CD14-positive monocyte (primary cell): ENCODE measurements around the gene MRPL45. TPM values are rescaled to one million over a fixed set of nuclear protein-coding genes. Genes with fewer than 3 reads are reported as not detected.
"Not testable (repeated sequence)": the region's sequence is repeated elsewhere in the genome, so short reads cannot be mapped to it uniquely, and the experiment has no call there.

Experiments
- DNase-seq, 3 donors: peaks; one replicate each; pipeline ENCODE4 v3.0.0-alpha.2; 2011 to 2022
- H2AFZ ChIP-seq: 2 replicates; pipeline ENCODE4 v1.6.0; 2012; ENCODE audit warnings: mild to moderate bottlenecking, low read depth, low read length, inconsistent platforms; ENCODE audit not compliant: insufficient read depth, poor library complexity, severe bottlenecking
- H3K27ac ChIP-seq, 2 donors: 1 replicate in 1 of 2; 2 replicates in 1 of 2; pipeline ENCODE4 v1.5.1; 2012 to 2013; ENCODE audit warnings: low read length in 2 of 2, control low read depth in 1 of 2, inconsistent platforms in 1 of 2, low read depth in 1 of 2, mild to moderate bottlenecking in 1 of 2
- H3K27me3 ChIP-seq, 2 donors: one replicate each; pipeline versions ENCODE4 v1.6.0 to v1.6.1; 2011 to 2013; ENCODE audit warnings: low read length in 2 of 2; ENCODE audit not compliant: control insufficient read depth in 2 of 2, insufficient read depth in 2 of 2
- H3K36me3 ChIP-seq, 2 donors: replicated peaks in 1 of 2; 1 replicate in 1 of 2; 2 replicates in 1 of 2; pipeline versions ENCODE4 v1.5.1 to v1.6.1; 2012 to 2013; ENCODE audit warnings: low read length in 2 of 2, control low read depth in 1 of 2, inconsistent platforms in 1 of 2, mild to moderate bottlenecking in 1 of 2; ENCODE audit not compliant: insufficient read depth in 2 of 2, control insufficient read depth in 1 of 2
- H3K4me1 ChIP-seq, 2 donors: 1 replicate in 1 of 2; 2 replicates in 1 of 2; pipeline versions ENCODE4 v1.5.1 to v1.6.1; 2012 to 2013; ENCODE audit warnings: low read length in 2 of 2, control low read depth in 1 of 2, inconsistent platforms in 1 of 2, mild to moderate bottlenecking in 1 of 2, moderate library complexity in 1 of 2; ENCODE audit not compliant: insufficient read depth in 2 of 2, control insufficient read depth in 1 of 2
- H3K4me2 ChIP-seq: replicated peaks from 2 replicates; pipeline ENCODE3; 2012; ENCODE audit warnings: low read length, moderate library complexity, mild to moderate bottlenecking; ENCODE audit not compliant: poor library complexity, severe bottlenecking; ENCODE audit errors: extremely low read depth
- H3K4me3 ChIP-seq, 3 experiments: fragments of 200-600 bp in 1 of 3; sonication (generic) in 1 of 3; replicated peaks in 1 of 3; 1 replicate in 2 of 3; 2 replicates in 1 of 3; pipeline ENCODE4 v1.5.1; 2011 to 2013; ENCODE audit warnings: low read length in 3 of 3, mild to moderate bottlenecking in 3 of 3, control low read depth in 2 of 3, low read depth in 2 of 3, inconsistent platforms in 1 of 3, moderate library complexity in 1 of 3
- H3K79me2 ChIP-seq: 2 replicates; pipeline ENCODE4 v1.6.0; 2012; ENCODE audit warnings: mild to moderate bottlenecking, control low read depth, inconsistent platforms, low read length, moderate library complexity; ENCODE audit not compliant: insufficient read depth
- H3K9ac ChIP-seq: 2 replicates; pipeline ENCODE4 v1.6.0; 2017; ENCODE audit warnings: low read length, mild to moderate bottlenecking; ENCODE audit not compliant: insufficient read depth, poor library complexity, severe bottlenecking
- H3K9me3 ChIP-seq, 2 donors: replicated peaks in 1 of 2; 1 replicate in 1 of 2; 2 replicates in 1 of 2; pipeline versions ENCODE4 v1.5.1 to v1.6.1; 2012 to 2013; ENCODE audit warnings: low read length in 2 of 2, control low read depth in 1 of 2; ENCODE audit not compliant: control insufficient read depth in 1 of 2, insufficient read depth in 1 of 2
- H4K20me1 ChIP-seq: 2 replicates; pipeline ENCODE4 v1.6.0; 2012; ENCODE audit warnings: mild to moderate bottlenecking, low read length, control low read depth, moderate library complexity; ENCODE audit not compliant: insufficient read depth
- H3K27ac Mint-ChIP-seq, 7 donors: one replicate each; pipeline ENCODE4 v1.8.0; 2020; ENCODE audit warnings: mild to moderate bottlenecking in 7 of 7, mixed read lengths in 7 of 7, moderate library complexity in 6 of 7, inconsistent platforms in 2 of 7
- H3K27me3 Mint-ChIP-seq, 3 donors: one replicate each; pipeline ENCODE4 v1.8.0; 2021 to 2022; ENCODE audit warnings: low read depth in 3 of 3, mild to moderate bottlenecking in 3 of 3, mixed read lengths in 3 of 3, moderate library complexity in 3 of 3, inconsistent platforms in 1 of 3
- H3K36me3 Mint-ChIP-seq, 2 donors: one replicate each; pipeline ENCODE4 v1.8.0; 2020; ENCODE audit warnings: mixed read lengths in 2 of 2, inconsistent platforms in 1 of 2, mild to moderate bottlenecking in 1 of 2
- H3K4me1 Mint-ChIP-seq: one replicate; pipeline ENCODE4 v1.8.0; 2020; ENCODE audit warnings: mild to moderate bottlenecking, mixed read lengths
- H3K4me3 Mint-ChIP-seq, 2 donors: one replicate each; pipeline ENCODE4 v1.8.0; 2020; ENCODE audit warnings: mild to moderate bottlenecking in 2 of 2, mixed read lengths in 2 of 2, moderate library complexity in 1 of 2
- H3K9me3 Mint-ChIP-seq, 7 donors: one replicate each; pipeline ENCODE4 v1.8.0; 2020 to 2022; ENCODE audit warnings: mixed read lengths in 7 of 7, mild to moderate bottlenecking in 6 of 7, moderate library complexity in 6 of 7, inconsistent platforms in 2 of 7
- WGBS: methylation state at CpG from one replicate; pipeline ENCODE4 v1.1.5; 2013; ENCODE audit warnings: missing lambda C conversion rate; ENCODE audit not compliant: insufficient coverage; 5-methylcytosine and 5-hydroxymethylcytosine counted together
- intact Hi-C, 2 donors: fragments of 100-400 bp; cut with micrococcal nuclease; formaldehyde crosslinking; loops; one replicate each; pipeline versions ENCODE4 v1.15.0 to v1.15.1; 2023
- polyA plus RNA-seq, 3 donors: library from polyadenylated mRNA; depleted of rRNA in 1 of 3; unstranded in 2 of 3; stranded (reverse) in 1 of 3; fragments of 300-500 nt in 2 of 3; fragments of >200 nt in 1 of 3; fragmentation: Illumina TruSeq in 2 of 3; gene quantifications; 1 replicate in 2 of 3; 2 replicates in 1 of 3; pipeline ENCODE4 v1.2.3, GENCODE V29; 2012 to 2021

MRPL45 gene
- polyA plus RNA-seq, 3 donors = 18.3 to 20.8 (median 19.8) TPM

GRCh38 chr17:38269552-38269951 is 27.4 kb upstream of the MRPL45 start:
- H3K79me2 ChIP-seq, H3K27ac ChIP-seq, H3K27ac Mint-ChIP-seq, H3K27me3 Mint-ChIP-seq, H4K20me1 ChIP-seq, H2AFZ ChIP-seq, H3K27me3 ChIP-seq, H3K9me3 Mint-ChIP-seq, H3K4me3 Mint-ChIP-seq, H3K4me3 ChIP-seq, H3K9me3 ChIP-seq, H3K4me1 Mint-ChIP-seq, H3K4me1 ChIP-seq, H3K36me3 ChIP-seq, H3K9ac ChIP-seq, DNase-seq, H3K4me2 ChIP-seq, intact Hi-C loops, H3K36me3 Mint-ChIP-seq: not testable (repeated sequence)

- H3K36me3 ChIP-seq, H3K4me1 Mint-ChIP-seq, H3K9me3 Mint-ChIP-seq, H3K27ac Mint-ChIP-seq, H3K4me2 ChIP-seq, H3K79me2 ChIP-seq, H3K27me3 Mint-ChIP-seq, H3K9me3 ChIP-seq, H3K27me3 ChIP-seq, H3K4me3 ChIP-seq, H3K27ac ChIP-seq, H3K4me1 ChIP-seq, DNase-seq, H3K36me3 Mint-ChIP-seq, intact Hi-C loops, H4K20me1 ChIP-seq, H3K9ac ChIP-seq, H2AFZ ChIP-seq, H3K4me3 Mint-ChIP-seq: not testable (repeated sequence)
Measured at GRCh38 chr17:38285994-38286393, 11.0 kb upstream of the MRPL45 start.

- H2AFZ ChIP-seq = peak overlapping the region; percentile 65
- 50% methylated on average over 2 of the region's 11 CpGs for WGBS
- H4K20me1 ChIP-seq, H3K4me2 ChIP-seq, H3K27me3 Mint-ChIP-seq, H3K4me1 ChIP-seq, H3K4me3 Mint-ChIP-seq, H3K4me3 ChIP-seq, H3K9me3 Mint-ChIP-seq, H3K27ac ChIP-seq, H3K27me3 ChIP-seq, H3K4me1 Mint-ChIP-seq, H3K9ac ChIP-seq, H3K36me3 ChIP-seq, H3K9me3 ChIP-seq, H3K79me2 ChIP-seq, H3K36me3 Mint-ChIP-seq, intact Hi-C loops: not testable (repeated sequence)
- H3K27ac Mint-ChIP-seq = peak overlapping the region in 1 of 7 donors; percentile 62
- peak in 2 of 3 donors; percentile 17 to 26 for DNase-seq
Measured at GRCh38 chr17:38286501-38287091, 10.4 kb upstream of the MRPL45 start.
